Nephron progenitor cell (in vitro differentiated cells): Measurements from ENCODE around the gene CCT7.

Source experiments
- DNase-seq: peaks from one replicate; pipeline ENCODE4 v3.0.0; 2021
- H3K27ac Mint-ChIP-seq: 2 replicates; pipeline ENCODE4 v1.8.0; 2021; ENCODE audit warnings: mild to moderate bottlenecking, moderate library complexity, mixed read lengths
- H3K27me3 Mint-ChIP-seq: 2 replicates; pipeline ENCODE4 v1.8.0; 2021; ENCODE audit warnings: mild to moderate bottlenecking, low read depth, mixed read lengths; ENCODE audit not compliant: poor library complexity
- H3K36me3 Mint-ChIP-seq: 2 replicates; pipeline ENCODE4 v1.8.0; 2021; ENCODE audit warnings: low read depth, mixed read lengths
- H3K4me1 Mint-ChIP-seq: 2 replicates; pipeline ENCODE4 v1.8.0; 2021; ENCODE audit warnings: mixed read lengths
- H3K4me3 Mint-ChIP-seq: 2 replicates; pipeline ENCODE4 v1.8.0; 2021; ENCODE audit warnings: mild to moderate bottlenecking, moderate library complexity, mixed read lengths
- H3K9me3 Mint-ChIP-seq: 2 replicates; pipeline ENCODE4 v1.8.0; 2021; ENCODE audit warnings: mild to moderate bottlenecking, moderate library complexity, mixed read lengths
- TF ChIP-seq, protein P1 (sequence below): fragments of 200-600 bp; sonication (generic); IDR thresholded peaks from 2 replicates; pipeline ENCODE4 v1.5.0; 2021; ENCODE audit warnings: antibody characterized with exemption

CCT7 gene

DNA sequence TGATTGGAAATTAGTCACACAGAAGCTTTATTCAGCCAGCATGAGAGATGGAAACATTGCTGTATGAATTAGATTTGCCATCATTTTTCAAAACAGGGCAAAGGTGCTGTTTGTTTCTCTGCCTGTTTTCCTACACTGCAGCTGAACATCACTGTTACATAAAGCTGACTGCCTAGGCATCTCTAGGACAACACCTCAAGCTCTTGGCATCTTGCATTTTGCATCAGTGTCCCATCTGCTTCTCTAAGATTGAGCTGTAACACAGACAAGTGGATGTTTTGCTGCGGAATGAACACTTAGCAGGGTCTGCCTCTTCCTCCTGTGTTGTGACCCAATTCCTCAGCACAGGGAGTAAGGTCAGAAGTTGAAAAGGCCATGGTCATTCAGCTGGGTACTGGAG, 4.9 kb downstream of the CCT7 start:
- TF ChIP-seq, protein P1, sequence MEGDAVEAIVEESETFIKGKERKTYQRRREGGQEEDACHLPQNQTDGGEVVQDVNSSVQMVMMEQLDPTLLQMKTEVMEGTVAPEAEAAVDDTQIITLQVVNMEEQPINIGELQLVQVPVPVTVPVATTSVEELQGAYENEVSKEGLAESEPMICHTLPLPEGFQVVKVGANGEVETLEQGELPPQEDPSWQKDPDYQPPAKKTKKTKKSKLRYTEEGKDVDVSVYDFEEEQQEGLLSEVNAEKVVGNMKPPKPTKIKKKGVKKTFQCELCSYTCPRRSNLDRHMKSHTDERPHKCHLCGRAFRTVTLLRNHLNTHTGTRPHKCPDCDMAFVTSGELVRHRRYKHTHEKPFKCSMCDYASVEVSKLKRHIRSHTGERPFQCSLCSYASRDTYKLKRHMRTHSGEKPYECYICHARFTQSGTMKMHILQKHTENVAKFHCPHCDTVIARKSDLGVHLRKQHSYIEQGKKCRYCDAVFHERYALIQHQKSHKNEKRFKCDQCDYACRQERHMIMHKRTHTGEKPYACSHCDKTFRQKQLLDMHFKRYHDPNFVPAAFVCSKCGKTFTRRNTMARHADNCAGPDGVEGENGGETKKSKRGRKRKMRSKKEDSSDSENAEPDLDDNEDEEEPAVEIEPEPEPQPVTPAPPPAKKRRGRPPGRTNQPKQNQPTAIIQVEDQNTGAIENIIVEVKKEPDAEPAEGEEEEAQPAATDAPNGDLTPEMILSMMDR = no peak
- H3K27me3 Mint-ChIP-seq = no peaks in the 10 kb centered on the region
- H3K4me1 Mint-ChIP-seq = peaks cover 34% of the 10 kb centered on the region
- no peaks in the 10 kb centered on the region for H3K9me3 Mint-ChIP-seq
- H3K27ac Mint-ChIP-seq = no peak overlapping the region
- DNase-seq = no peak
- peaks cover 32% of the 10 kb centered on the region for H3K36me3 Mint-ChIP-seq
- H3K4me3 Mint-ChIP-seq = no peak overlapping the region

GRCh38 chr2:73239776-73240175, 5.7 kb downstream of the CCT7 start:
- H3K27me3 Mint-ChIP-seq = no peaks in the 10 kb centered on the region
- no peak overlapping the region for H3K4me3 Mint-ChIP-seq
- peaks cover 39% of the 10 kb centered on the region for H3K36me3 Mint-ChIP-seq
- no peak overlapping the region for H3K27ac Mint-ChIP-seq
- TF ChIP-seq, protein P1 = no peak
- H3K9me3 Mint-ChIP-seq = no peaks in the 10 kb centered on the region
- no peak for DNase-seq
- H3K4me1 Mint-ChIP-seq = peaks cover 33% of the 10 kb centered on the region

GRCh38 chr2:73243884-73244570, 9.9 kb downstream of the CCT7 start:
- no peak for DNase-seq
- H3K9me3 Mint-ChIP-seq = no peaks in the 10 kb centered on the region

GRCh38 chr2:73244580-73244979, 10.5 kb downstream of the CCT7 start:
- Mint-ChIP-seq H3K27me3 (no peaks in the 10 kb centered on the region), H3K27ac (no peak overlapping the region), H3K36me3 (peaks cover 69% of the 10 kb centered on the region), H3K4me3 (no peak overlapping the region), H3K4me1 (no peaks in the 10 kb centered on the region), H3K9me3 (no peaks in the 10 kb centered on the region)
- TF ChIP-seq, protein P1 = no peak
- DNase-seq = no peak

More at GRCh38 chr2:73243884-73244570, 9.9 kb downstream of the CCT7 start:
- Mint-ChIP-seq H3K4me3 (no peak overlapping the region), H3K27me3 (no peaks in the 10 kb centered on the region), H3K36me3 (peaks cover 67% of the 10 kb centered on the region), H3K27ac (no peak overlapping the region), H3K4me1 (no peaks in the 10 kb centered on the region)
- TF ChIP-seq, protein P1 = no peak

DNA sequence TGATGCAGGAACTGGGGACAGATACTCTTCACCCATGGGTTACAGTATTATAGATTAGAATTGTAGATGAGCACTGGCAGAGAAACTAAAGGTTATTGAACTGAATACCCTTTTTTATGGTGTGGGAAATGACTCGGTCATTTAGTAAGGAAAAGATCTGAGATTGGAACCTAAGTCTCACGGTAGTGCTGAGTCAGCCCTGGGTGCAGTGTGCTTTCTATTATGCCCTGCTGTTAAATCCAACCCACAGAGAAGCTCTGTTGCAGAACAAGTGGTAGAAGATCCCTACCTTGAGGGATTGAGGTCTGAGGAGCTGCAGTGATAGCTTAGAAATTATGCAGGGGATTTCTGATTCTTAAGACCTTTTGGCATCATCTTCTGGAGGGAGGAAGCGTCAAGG, 12.7 kb downstream of the CCT7 start:
- TF ChIP-seq, protein P1 = no peak
- no peaks in the 10 kb centered on the region for H3K4me1 Mint-ChIP-seq
- no peak overlapping the region for H3K4me3 Mint-ChIP-seq
- DNase-seq = no peak
- H3K27me3 Mint-ChIP-seq = no peaks in the 10 kb centered on the region
- no peak overlapping the region for H3K27ac Mint-ChIP-seq
- no peaks in the 10 kb centered on the region for H3K9me3 Mint-ChIP-seq
- peaks cover 73% of the 10 kb centered on the region for H3K36me3 Mint-ChIP-seq

- Mint-ChIP-seq H3K27ac (no peak overlapping the region), H3K36me3 (peaks cover 66% of the 10 kb centered on the region), H3K4me3 (no peak overlapping the region), H3K9me3 (no peaks in the 10 kb centered on the region), H3K4me1 (no peaks in the 10 kb centered on the region), H3K27me3 (peaks cover 3% of the 10 kb centered on the region)
- TF ChIP-seq, protein P1 = no peak
- no peak for DNase-seq
These were observed 15.5 kb downstream of the CCT7 start for GRCh38 chr2:73249636-73250035.
